PC-3 (cell line): ENCODE measurements around the gene P2RY6.

ENCODE experiments used
- CTCF ChIP-seq: fragments of 300-600 bp; sonication (generic); conservative IDR thresholded peaks from 2 replicates; pipeline ENCODE4 v1.5.1; 2017; ENCODE audit warnings: antibody characterized with exemption, low read depth, mild to moderate bottlenecking, low read length
- EZH2 ChIP-seq: fragments of 300-600 bp; sonication (generic); IDR thresholded peaks from one replicate; pipeline ENCODE4 v1.6.1; 2017; ENCODE audit warnings: antibody characterized with exemption, mild to moderate bottlenecking, low read length; ENCODE audit not compliant: unreplicated experiment
- EZH2phosphoT487 ChIP-seq: fragments of 300-600 bp; sonication (generic); IDR thresholded peaks from 2 replicates; pipeline ENCODE4 v1.6.1; 2018; ENCODE audit warnings: mild to moderate bottlenecking, antibody characterized with exemption, low read length, borderline replicate concordance

- TF ChIP-seq CTCF (no peak), EZH2 (no peak), EZH2phosphoT487 (no peak)
Measured at GRCh38 chr11:73342633-73343032, 70.5 kb downstream of the P2RY6 start.
